ENCODE data around the gene SNN. TPM values are rescaled to one million over a fixed set of nuclear protein-coding genes. Genes with fewer than 3 reads are reported as not detected.

Gene SNN
- total RNA-seq, 1 donor from 2014 or later, result 23.1 TPM

DNA sequence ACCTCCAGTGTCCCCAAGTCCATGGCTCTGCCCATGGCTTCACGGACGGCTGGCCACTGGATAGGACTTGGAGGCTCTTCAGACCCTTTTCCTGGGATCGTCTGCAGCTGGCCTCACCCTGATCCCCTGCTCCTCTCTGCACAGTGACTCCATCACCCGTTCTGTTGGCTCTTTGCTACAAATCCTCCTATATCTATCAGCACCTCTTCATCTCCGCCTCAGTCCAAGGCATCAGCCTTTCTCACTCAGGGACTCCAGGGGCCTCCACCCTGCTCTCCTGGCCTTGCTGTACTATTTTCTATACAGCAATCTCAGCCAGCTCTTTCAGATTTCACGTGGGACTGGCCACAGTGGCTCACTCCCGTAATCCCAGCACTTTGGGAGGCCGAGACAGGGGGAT, 10.7 kb upstream of the SNN start:
- TF ChIP-seq POLR2A (IDR thresholded peaks at IDR 0.05) (no peak), POLR2AphosphoS5 (IDR thresholded peaks at IDR 0.05; ENCODE audit: insufficient read depth in 1 of 2, low read depth in 1 of 2) (no peak)
- H3K4me1 ChIP-seq, result no peaks in the 10 kb centered on the region
- no peaks in the 10 kb centered on the region for H3K9me3 ChIP-seq
- DNase-seq (ENCODE audit: extremely low spot score in 2 of 2), result no peak
- no peak overlapping the region for H3K4me3 ChIP-seq
- no peaks in the 10 kb centered on the region for H3K27me3 ChIP-seq
- no peak overlapping the region for H3K27ac ChIP-seq
- no peaks in the 10 kb centered on the region for H3K36me3 ChIP-seq
- intact Hi-C loops (cut with DNase I), result loop anchor here (5.0 kb wide), 1 partner anchor 60 kb away; no protein-coding TSS in a partner anchor

DNA sequence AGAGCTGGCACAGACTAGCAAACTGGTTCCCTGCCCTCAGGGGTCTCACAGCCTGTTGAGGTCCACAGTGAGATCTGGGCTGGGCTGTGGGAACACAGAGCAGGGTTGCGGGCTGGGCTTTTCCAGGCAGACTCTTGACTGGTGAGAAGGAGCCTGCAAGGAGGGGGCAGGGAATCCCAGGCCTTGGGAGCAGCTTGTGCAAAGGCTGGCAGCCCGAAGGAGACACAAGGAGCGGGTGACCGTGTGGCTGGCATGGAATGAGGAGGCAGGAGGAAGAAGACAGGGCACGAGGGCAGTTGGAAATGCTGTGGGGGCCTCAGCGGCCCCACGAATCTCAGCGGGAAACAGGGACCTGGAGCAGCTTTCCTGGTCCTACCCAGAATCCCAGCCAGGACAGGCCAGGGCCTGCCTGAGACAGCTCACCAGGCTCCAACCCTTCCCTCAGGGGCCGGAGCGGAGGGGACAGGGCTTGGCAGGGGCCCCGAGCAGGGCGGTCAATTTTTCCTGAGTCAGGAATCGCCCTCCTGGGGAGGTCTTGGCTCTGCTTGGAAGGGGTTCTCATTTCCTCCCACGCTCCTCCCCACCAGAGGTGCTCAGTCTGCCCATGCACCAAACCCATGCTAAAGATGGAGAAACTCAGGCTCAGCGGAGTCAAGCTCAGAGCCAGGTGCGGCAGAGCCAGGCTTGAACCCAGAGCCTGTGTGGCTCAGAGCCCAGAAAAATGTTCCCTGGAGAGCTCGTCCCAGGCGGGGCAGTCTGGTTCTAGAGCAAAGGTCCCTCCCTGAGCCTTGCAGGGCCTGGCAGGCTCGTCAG, 9.2 kb upstream of the SNN start:
- Histone ChIP-seq H3K36me3 (no peaks in the 10 kb centered on the region), H3K9me3 (no peaks in the 10 kb centered on the region), H3K27me3 (no peaks in the 10 kb centered on the region), H3K4me1 (no peaks in the 10 kb centered on the region), H3K4me3 (no peak overlapping the region), H3K27ac (no peak overlapping the region)
- TF ChIP-seq, protein P1, sequence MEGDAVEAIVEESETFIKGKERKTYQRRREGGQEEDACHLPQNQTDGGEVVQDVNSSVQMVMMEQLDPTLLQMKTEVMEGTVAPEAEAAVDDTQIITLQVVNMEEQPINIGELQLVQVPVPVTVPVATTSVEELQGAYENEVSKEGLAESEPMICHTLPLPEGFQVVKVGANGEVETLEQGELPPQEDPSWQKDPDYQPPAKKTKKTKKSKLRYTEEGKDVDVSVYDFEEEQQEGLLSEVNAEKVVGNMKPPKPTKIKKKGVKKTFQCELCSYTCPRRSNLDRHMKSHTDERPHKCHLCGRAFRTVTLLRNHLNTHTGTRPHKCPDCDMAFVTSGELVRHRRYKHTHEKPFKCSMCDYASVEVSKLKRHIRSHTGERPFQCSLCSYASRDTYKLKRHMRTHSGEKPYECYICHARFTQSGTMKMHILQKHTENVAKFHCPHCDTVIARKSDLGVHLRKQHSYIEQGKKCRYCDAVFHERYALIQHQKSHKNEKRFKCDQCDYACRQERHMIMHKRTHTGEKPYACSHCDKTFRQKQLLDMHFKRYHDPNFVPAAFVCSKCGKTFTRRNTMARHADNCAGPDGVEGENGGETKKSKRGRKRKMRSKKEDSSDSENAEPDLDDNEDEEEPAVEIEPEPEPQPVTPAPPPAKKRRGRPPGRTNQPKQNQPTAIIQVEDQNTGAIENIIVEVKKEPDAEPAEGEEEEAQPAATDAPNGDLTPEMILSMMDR (IDR thresholded peaks at IDR 0.05), result no peak
- TF ChIP-seq POLR2AphosphoS5 (IDR thresholded peaks at IDR 0.05; ENCODE audit: insufficient read depth in 1 of 2, low read depth in 1 of 2) (no peak), POLR2A (IDR thresholded peaks at IDR 0.05) (no peak)
- DNase-seq (ENCODE audit: extremely low spot score in 2 of 2), result no peak
- intact Hi-C loops (cut with DNase I), result loop anchor here (5.0 kb wide), 1 partner anchor 58 kb away; no protein-coding TSS in a partner anchor

DNA sequence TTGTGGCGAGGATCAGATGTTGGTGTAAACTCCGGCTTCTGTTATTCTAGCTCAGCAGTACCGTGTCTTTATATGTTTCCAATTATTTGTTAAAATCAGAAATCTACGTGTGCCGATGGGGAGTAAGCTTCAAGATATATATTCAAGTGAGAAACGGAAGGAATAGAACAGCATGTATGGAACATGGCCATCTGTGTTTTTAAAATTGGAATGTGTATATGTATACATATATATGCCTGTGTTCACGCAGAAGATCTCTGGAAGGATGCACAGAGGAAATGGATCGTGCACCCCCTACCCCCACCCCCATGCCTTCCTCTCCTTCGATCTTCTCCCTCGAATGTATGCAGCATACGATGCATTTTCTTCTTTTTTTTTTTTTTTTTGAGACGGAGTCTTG, 7.7 kb upstream of the SNN start:
- DNase-seq (ENCODE audit: extremely low spot score in 2 of 2), result no peak
- Histone ChIP-seq H3K9me3 (no peaks in the 10 kb centered on the region), H3K27me3 (no peaks in the 10 kb centered on the region), H3K27ac (no peak overlapping the region), H3K4me3 (no peak overlapping the region), H3K4me1 (no peaks in the 10 kb centered on the region), H3K36me3 (no peaks in the 10 kb centered on the region)
- no peak for TF ChIP-seq POLR2A (IDR thresholded peaks at IDR 0.05)
- intact Hi-C loops (cut with DNase I), result no loop called here

DNA sequence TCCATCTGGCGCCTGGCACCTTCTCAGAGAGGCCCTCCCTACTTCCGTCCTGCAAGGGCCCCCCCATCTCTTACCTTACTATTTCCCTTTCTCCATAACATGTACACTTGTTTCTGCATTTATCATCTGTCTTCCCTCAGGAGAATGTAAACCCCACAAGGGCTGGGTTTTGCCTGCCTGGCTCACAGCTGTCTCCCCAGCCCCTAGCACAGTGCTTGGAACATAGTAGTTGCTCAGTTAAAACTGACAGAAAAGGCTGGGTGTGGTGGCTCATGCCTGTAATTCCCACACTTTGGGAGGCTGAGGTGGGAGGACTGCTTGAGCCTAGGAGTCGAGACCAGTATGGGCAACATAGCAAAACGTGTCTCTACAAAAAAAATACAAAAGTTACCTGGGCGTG, 5.7 kb upstream of the SNN start:
- intact Hi-C loops (cut with DNase I), result no loop called here
- TF ChIP-seq POLR2A (IDR thresholded peaks at IDR 0.05) (no peak), POLR2AphosphoS5 (IDR thresholded peaks at IDR 0.05; ENCODE audit: insufficient read depth in 1 of 2, low read depth in 1 of 2) (no peak)
- TF ChIP-seq, protein P1 (IDR thresholded peaks at IDR 0.05), result no peak
- Histone ChIP-seq H3K9me3 (no peaks in the 10 kb centered on the region), H3K4me1 (peaks cover 9% of the 10 kb centered on the region), H3K27me3 (no peaks in the 10 kb centered on the region), H3K36me3 (no peaks in the 10 kb centered on the region), H3K4me3 (no peak overlapping the region), H3K27ac (no peak overlapping the region)
- no peak for DNase-seq (ENCODE audit: extremely low spot score in 2 of 2)

DNA sequence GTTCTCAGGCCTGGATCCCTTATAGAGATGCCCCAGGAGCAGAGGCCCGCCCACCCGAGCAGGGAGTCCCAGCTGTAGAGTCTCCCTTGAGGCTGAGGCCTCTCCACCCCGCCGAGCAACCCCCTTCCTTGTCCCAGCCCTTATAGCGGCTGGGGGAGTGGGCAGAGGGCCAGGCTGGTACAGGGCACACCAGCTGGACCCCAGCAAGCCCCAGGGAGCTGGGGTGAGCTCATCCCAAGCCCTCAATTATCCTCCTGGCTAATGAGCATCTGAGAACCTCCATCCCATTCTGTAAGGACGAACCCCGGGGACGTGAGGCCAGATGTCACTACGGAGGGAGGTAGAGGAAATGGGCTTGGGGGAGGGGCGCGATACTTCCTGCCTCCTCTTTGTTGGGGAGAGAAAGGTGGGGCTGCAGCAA, 3.2 kb upstream of the SNN start:
- intact Hi-C loops (cut with DNase I), result no loop called here
- TF ChIP-seq POLR2A (IDR thresholded peaks at IDR 0.05), result no peak
- TF ChIP-seq, protein P1 (IDR thresholded peaks at IDR 0.05), result no peak
- no peak for TF ChIP-seq POLR2AphosphoS5 (IDR thresholded peaks at IDR 0.05; ENCODE audit: insufficient read depth in 1 of 2, low read depth in 1 of 2)

More for the DNA sequence above, 3.2 kb upstream of the SNN start:
- peaks cover 25% of the 10 kb centered on the region for H3K4me1 ChIP-seq
- H3K27ac ChIP-seq, result no peak overlapping the region
- H3K27me3 ChIP-seq, result no peaks in the 10 kb centered on the region
- DNase-seq (ENCODE audit: extremely low spot score in 2 of 2), result no peak
- H3K4me3 ChIP-seq, result no peak overlapping the region
- no peaks in the 10 kb centered on the region for H3K36me3 ChIP-seq
- H3K9me3 ChIP-seq, result no peaks in the 10 kb centered on the region

Data from vagina (tissue), 2 donors.